Measurements from ENCODE around the gene TRAPPC10. TPM values are rescaled to one million over a fixed set of nuclear protein-coding genes. Genes with fewer than 3 reads are reported as not detected.
"Not testable (repeated sequence)": the region's sequence is repeated elsewhere in the genome, so short reads cannot be mapped to it uniquely, and the experiment has no call there.

The TRAPPC10 gene
- total RNA-seq, 2 donors from 2014 or later: 10.9 to 26.4 TPM

DNA sequence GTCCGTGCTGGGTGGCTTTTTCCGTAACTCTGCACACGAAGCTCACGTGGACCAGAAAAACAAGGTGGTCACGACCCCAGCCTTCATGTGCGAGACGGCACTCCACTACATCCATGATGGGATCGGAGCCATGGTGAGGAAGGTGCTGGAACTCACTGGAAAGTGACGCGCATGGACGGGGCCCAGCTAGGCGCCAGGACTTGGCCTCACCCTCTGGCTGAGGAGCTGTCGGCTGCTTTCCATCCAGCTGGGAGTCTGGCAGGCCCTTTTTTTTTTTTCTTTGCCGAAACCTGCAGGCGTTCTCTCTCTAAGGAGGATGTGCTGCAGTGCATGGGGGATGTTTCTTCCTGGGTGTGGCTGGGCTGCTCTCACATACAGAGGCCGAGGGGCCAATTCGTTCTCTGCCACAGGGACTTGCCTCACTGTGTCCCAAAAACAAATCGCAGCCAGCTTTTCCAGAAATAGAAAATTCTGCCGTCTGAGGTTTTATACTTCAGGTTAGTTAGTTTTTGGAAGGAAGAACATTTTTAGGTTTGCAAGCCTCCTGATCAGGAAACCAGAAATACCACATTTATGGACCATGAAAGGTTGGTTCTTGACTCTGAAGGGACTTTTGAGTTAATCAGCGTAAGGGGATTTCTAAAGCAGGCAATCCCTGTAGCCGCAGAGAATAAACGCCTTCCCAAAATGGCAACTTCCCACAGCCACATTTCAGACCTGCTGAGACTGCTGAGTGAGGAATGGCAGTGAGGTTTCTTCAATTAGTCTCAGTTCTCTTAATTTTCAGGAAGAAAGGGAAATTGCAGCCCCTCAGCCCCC lies 132.9 kb downstream of the TRAPPC10 start:
- H3K27ac ChIP-seq; DNase-seq; intact Hi-C loops (cut with DNase I); H3K27me3 ChIP-seq; ATAC-seq; H3K4me3 ChIP-seq; H3K4me1 ChIP-seq; H3K36me3 ChIP-seq (replicated peaks in 1 of 2; ENCODE audit: insufficient read depth in 1 of 2, low read depth in 2 of 2); H3K9me3 ChIP-seq: not testable (repeated sequence)
- WGBS, 2 donors: no CpG with 5 or more reads among the region's 22 CpGs

DNA sequence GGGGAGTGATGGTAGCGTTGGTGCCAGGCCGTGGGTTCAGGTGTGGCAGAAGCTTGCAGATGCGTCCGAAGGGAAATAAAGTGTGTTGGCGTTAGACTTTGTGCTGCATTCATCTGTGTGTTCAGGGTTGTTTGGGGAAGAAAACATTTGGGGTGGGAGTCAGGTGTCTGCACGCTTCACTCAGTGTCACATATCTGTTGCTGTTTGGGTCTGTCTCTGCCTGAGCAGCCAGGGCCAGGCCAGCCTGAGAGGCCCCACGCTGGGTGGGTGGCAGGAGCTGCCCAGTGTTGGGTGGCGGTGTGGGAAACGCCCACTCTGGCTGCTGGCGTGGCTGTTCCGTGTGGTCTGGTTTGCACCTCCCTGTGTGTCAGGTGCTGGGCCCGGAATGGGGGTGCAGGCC lies 133.5 kb downstream of the TRAPPC10 start:
- intact Hi-C loops (cut with DNase I); H3K27ac ChIP-seq; ATAC-seq; H3K36me3 ChIP-seq (replicated peaks in 1 of 2; ENCODE audit: insufficient read depth in 1 of 2, low read depth in 2 of 2); DNase-seq; H3K4me3 ChIP-seq; H3K9me3 ChIP-seq; H3K27me3 ChIP-seq; H3K4me1 ChIP-seq: not testable (repeated sequence)
- WGBS, 2 donors: no CpG with 5 or more reads among the region's 12 CpGs

DNA sequence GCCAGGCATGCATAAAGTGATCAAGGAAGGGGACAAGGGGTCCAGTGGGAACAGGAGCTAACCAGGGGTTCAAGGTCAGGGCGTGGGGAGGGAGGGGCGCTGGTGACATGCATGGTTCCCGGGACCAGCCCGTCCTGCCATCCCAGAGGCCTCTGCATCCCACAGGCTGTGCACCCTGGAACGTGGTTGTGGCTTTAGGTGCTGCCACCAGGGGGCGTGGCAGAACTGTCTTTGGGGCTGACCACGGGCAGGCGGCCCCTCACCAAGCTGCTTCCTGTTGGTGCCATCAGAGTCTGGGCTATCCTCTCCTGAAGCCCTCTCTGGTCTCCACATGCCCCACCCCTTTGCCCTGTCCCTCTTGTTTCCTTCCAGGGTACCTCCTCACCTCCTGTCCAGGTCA lies 135.0 kb downstream of the TRAPPC10 start:
- H3K4me3 ChIP-seq; H3K9me3 ChIP-seq; H3K4me1 ChIP-seq; H3K36me3 ChIP-seq (replicated peaks in 1 of 2; ENCODE audit: insufficient read depth in 1 of 2, low read depth in 2 of 2); DNase-seq; H3K27me3 ChIP-seq; intact Hi-C loops (cut with DNase I); H3K27ac ChIP-seq: not testable (repeated sequence)
- no CpG with 5 or more reads among the region's 8 CpGs for whole genome bisulfite sequencing, 2 donors
- ATAC-seq: peak; percentile 63

DNA sequence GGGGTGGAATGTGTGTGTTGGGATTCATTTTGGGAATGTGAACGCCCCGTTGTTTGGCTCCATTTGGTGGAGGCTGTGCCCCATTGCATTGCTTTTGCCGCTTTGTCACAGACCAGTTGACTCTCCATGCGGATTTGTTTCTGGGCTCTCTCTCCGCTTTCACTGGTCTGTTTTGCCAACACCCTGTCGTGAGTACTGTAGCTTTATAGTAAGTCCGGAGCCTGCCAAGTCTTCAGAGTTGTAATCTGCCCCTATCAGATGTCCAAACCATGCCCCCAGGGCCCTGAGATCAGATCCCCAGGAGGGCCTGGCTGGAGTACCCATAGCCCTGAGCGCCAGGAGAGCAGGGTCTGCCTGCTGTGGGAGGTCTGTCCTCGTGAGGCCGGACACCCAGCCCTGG lies 138.1 kb downstream of the TRAPPC10 start:
- H3K4me1 ChIP-seq; DNase-seq; intact Hi-C loops (cut with DNase I); H3K4me3 ChIP-seq; H3K36me3 ChIP-seq (replicated peaks in 1 of 2; ENCODE audit: insufficient read depth in 1 of 2, low read depth in 2 of 2); H3K27ac ChIP-seq; ATAC-seq; H3K9me3 ChIP-seq; H3K27me3 ChIP-seq: not testable (repeated sequence)
- WGBS, 2 donors: no CpG with 5 or more reads among the region's 10 CpGs

DNA sequence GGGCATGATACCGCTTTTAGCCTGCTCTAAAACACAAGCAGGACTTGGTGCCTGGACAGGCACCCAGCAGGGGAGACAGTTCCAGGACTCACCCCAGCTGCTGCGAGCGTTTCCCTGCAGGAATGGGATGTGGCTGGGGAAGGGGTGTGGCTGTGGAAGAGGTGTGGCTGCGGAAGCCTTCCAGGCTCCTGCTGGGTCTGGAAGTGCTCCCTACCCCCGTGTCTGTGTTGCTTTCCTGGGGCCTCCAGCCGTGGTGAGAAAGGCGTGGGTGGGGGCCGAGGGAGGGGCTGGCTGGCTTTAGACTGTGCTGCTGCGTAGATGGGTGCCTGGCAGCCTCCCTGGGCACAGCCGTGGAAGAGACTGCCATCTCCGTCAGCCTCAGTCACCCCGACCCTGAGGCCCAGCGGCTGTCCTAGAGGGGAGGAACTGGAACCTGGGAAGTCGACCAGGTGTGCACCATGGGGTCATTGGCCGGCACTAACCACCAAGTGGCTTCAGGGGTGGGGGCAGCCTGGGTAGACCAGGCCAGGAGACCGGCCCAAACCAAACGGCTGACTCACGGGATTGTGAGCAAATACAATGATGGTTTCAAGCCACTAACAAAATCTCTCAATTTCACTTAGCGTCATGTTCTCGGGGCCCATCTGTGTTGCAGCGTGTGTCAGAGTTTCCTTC lies 141.2 kb downstream of the TRAPPC10 start:
- DNase-seq, H3K27me3 ChIP-seq: not testable (repeated sequence)

DNA sequence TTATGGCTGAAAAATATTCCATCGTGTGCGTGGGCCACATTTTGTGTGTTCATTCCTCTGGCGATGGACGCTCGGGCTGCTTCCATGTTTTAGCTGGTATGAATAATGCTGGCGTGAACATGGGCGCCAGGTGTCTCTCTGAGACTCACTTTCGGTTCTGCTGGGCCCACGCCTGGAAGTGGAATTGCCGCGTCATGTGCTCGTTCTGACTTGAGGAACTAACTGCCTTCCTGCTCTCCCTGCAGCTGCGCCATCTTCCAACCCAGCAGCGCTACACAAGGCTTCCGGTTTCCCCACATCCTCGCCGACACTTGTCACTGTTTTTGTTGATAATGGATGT lies 141.8 kb downstream of the TRAPPC10 start:
- WGBS, 2 donors: no CpG with 5 or more reads among the region's 17 CpGs
- H3K4me3 ChIP-seq; H3K9me3 ChIP-seq; H3K27me3 ChIP-seq; ATAC-seq; H3K36me3 ChIP-seq (replicated peaks in 1 of 2; ENCODE audit: insufficient read depth in 1 of 2, low read depth in 2 of 2); H3K27ac ChIP-seq; intact Hi-C loops (cut with DNase I); H3K4me1 ChIP-seq: not testable (repeated sequence)
- DNase-seq: peak in 3 of 4 donors; percentile 3 to 10 (median 5)

More for the DNA sequence above, 141.2 kb downstream of the TRAPPC10 start:
- H3K4me1 ChIP-seq; H3K36me3 ChIP-seq (replicated peaks in 1 of 2; ENCODE audit: insufficient read depth in 1 of 2, low read depth in 2 of 2); H3K4me3 ChIP-seq; H3K9me3 ChIP-seq; H3K27ac ChIP-seq; intact Hi-C loops (cut with DNase I): not testable (repeated sequence)
- WGBS, 2 donors: no CpG with 5 or more reads among the region's 21 CpGs
- peak; percentile 35 for ATAC-seq

DNA sequence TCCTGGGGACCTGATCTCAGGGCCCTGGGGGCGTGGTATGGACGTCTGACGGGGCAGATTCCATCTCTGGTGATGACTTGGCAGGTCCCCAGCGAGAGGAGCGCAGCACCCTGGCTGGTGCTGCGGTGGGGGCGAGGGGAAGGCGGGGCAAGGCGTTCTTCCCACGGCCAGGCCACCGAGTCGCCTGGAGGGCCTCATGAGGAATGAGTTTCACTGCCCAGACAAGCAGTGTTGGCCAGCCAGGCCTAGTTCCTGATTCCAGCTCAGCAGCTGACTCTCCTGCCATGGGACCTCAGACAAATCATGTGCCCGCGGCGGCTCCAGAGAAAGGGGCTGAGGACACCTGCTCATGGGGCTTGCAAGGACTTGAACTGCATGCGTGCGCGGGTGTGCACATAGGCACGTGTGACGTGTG lies 142.7 kb downstream of the TRAPPC10 start:
- H3K4me3 ChIP-seq; DNase-seq; H3K36me3 ChIP-seq (replicated peaks in 1 of 2; ENCODE audit: insufficient read depth in 1 of 2, low read depth in 2 of 2); H3K9me3 ChIP-seq; ATAC-seq; intact Hi-C loops (cut with DNase I); H3K27me3 ChIP-seq; H3K4me1 ChIP-seq; H3K27ac ChIP-seq: not testable (repeated sequence)
- no CpG with 5 or more reads among the region's 20 CpGs for WGBS, 2 donors

DNA sequence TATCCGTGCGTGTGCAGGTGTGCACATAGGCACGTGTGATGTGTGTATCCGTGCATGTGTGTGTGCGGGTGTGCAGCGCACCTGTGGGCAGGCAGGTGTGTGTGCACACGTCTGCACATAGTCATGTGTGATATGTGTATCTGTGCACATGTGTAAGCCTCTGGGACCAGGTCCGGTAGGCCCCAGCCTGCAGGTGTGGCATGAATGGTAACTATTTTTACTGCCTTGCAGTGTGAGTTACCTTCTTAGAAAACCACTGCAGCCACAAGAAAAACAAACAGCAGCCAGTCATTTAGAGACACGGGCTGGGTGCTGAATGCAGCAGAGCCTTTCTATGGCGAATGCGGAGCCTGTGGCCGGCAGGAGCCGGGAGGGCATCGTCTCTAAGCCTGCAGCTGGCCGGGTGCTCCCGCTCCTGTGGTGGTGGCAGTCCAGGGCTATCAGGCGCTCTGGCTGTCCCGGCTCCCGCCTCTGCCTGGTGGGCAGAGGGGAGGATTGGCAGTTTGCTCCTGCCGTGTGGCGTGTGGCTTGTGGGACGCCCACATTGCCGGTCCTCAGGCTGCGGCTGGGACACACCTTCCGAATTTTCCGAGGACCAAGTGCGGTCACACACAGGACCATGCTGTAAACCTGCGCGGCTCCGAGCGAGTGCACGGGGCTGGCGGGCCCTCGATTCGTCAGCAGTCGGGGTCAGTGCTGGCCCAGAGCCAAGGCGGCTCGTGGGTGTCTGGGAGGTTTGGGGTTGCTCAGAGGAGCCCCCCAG lies 143.3 kb downstream of the TRAPPC10 start:
- H3K4me3 ChIP-seq; H3K27me3 ChIP-seq; H3K27ac ChIP-seq; ATAC-seq; DNase-seq; H3K4me1 ChIP-seq; H3K36me3 ChIP-seq (replicated peaks in 1 of 2; ENCODE audit: insufficient read depth in 1 of 2, low read depth in 2 of 2); intact Hi-C loops (cut with DNase I); H3K9me3 ChIP-seq: not testable (repeated sequence)
- WGBS, 2 donors: no CpG with 5 or more reads among the region's 38 CpGs

DNA sequence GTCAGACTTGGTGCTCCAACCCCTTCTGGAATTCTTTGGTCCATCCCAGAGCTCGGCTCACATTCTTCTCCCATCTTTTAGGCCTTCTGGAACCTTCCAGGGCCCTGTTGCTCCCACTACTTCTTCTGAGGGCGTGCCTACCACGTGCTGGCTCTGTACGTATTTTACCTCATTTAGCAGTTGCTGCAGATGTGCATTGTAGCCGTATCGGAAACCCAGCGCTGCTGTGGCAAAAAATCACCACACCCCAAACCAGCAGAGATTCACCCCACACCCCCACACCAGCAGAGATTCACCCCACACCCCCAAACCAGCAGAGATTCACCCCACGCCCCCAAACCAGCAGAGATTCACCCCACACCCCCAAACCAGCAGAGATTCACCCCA lies 143.9 kb downstream of the TRAPPC10 start:
- H3K4me1 ChIP-seq; H3K27me3 ChIP-seq; H3K27ac ChIP-seq; H3K36me3 ChIP-seq (replicated peaks in 1 of 2; ENCODE audit: insufficient read depth in 1 of 2, low read depth in 2 of 2); DNase-seq; intact Hi-C loops (cut with DNase I); ATAC-seq; H3K4me3 ChIP-seq; H3K9me3 ChIP-seq: not testable (repeated sequence)
- WGBS, 2 donors: no CpG with 5 or more reads among the region's 8 CpGs
